ENCODE measurements around the gene SRCAP.

DNA sequence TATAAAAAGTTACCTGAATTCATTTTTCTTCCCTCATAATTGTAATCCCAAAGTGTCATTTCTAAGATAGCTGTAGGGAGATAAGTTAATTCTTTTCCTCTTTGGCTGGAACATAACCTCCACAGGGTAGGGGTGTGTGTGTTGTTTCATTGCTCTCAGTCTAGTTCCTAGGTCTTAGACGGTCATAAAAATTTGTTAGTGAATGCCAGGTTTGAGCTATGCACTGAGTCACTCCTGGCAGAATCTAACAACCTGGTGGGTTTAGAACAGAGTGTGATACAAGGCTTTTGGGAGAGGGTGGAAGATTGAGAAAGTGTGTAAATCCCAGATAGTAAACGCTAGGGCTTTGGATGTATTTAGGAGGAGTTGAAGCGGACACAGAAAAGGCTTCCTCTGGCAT, 48.4 kb downstream of the SRCAP start:
- no peak for TF ChIP-seq EZH2phosphoT487 (IDR thresholded peaks at IDR 0.05; ENCODE audit: low read length)
- TF ChIP-seq, protein P1, sequence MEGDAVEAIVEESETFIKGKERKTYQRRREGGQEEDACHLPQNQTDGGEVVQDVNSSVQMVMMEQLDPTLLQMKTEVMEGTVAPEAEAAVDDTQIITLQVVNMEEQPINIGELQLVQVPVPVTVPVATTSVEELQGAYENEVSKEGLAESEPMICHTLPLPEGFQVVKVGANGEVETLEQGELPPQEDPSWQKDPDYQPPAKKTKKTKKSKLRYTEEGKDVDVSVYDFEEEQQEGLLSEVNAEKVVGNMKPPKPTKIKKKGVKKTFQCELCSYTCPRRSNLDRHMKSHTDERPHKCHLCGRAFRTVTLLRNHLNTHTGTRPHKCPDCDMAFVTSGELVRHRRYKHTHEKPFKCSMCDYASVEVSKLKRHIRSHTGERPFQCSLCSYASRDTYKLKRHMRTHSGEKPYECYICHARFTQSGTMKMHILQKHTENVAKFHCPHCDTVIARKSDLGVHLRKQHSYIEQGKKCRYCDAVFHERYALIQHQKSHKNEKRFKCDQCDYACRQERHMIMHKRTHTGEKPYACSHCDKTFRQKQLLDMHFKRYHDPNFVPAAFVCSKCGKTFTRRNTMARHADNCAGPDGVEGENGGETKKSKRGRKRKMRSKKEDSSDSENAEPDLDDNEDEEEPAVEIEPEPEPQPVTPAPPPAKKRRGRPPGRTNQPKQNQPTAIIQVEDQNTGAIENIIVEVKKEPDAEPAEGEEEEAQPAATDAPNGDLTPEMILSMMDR (IDR thresholded peaks at IDR 0.05; ENCODE audit: low read length): no peak

Data from MM.1S (cell line).